K562 (cell line): ENCODE results near the gene GOSR1.

ENCODE experiments used
- EGR1 ChIP-seq: fragments of 450-650 bp; conservative IDR thresholded peaks from 2 replicates; pipeline ENCODE4 v1.6.1; 2017; ENCODE audit warnings: mild to moderate bottlenecking
- NFIC ChIP-seq: fragments of 450-650 bp; IDR thresholded peaks from 2 replicates; pipeline ENCODE4 v1.6.1; 2017; ENCODE audit warnings: mild to moderate bottlenecking, inconsistent platforms
- NFYB ChIP-seq: IDR thresholded peaks from 2 replicates; pipeline ENCODE4 v1.6.1; 2011; ENCODE audit warnings: mild to moderate bottlenecking, moderate library complexity; ENCODE audit not compliant: insufficient read length; ENCODE audit errors: extremely low read depth
- NRF1 ChIP-seq, 2 experiments: fragments of 450-650 bp; IDR thresholded peaks in 1 of 2; conservative IDR thresholded peaks in 1 of 2; 2 replicates each; pipeline ENCODE4 v1.6.1; 2014; ENCODE audit warnings: mild to moderate bottlenecking in 2 of 2
- SMC3 ChIP-seq: conservative IDR thresholded peaks from 2 replicates; pipeline ENCODE4 v1.6.1; 2011; ENCODE audit warnings: low read depth, low read length, improper control_type of control experiment; ENCODE audit not compliant: insufficient read depth
- XRCC4 ChIP-seq: IDR thresholded peaks from one replicate; pipeline ENCODE4 v1.6.1; 2011; ENCODE audit not compliant: insufficient read depth, insufficient read length; ENCODE audit errors: extremely low read depth
- TF ChIP-seq, protein P1 (sequence below): fragments of 450-650 bp; IDR thresholded peaks from 2 replicates; pipeline ENCODE4 v1.6.1; 2017; ENCODE audit warnings: mild to moderate bottlenecking, moderate library complexity

GRCh38 chr17:30472238-30472890 is 4.8 kb upstream of the GOSR1 start:
- TF ChIP-seq XRCC4, result no peak
- no peak for TF ChIP-seq EGR1
- no peak for TF ChIP-seq NFYB
- no peak for TF ChIP-seq SMC3
- no peak for TF ChIP-seq NFIC
- TF ChIP-seq, protein P1, sequence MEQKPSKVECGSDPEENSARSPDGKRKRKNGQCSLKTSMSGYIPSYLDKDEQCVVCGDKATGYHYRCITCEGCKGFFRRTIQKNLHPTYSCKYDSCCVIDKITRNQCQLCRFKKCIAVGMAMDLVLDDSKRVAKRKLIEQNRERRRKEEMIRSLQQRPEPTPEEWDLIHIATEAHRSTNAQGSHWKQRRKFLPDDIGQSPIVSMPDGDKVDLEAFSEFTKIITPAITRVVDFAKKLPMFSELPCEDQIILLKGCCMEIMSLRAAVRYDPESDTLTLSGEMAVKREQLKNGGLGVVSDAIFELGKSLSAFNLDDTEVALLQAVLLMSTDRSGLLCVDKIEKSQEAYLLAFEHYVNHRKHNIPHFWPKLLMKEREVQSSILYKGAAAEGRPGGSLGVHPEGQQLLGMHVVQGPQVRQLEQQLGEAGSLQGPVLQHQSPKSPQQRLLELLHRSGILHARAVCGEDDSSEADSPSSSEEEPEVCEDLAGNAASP, result no peak
- no peak for TF ChIP-seq NRF1 (conservative IDR thresholded peaks at IDR 0.05 in 1 of 2, IDR thresholded peaks at IDR 0.05 in 1 of 2)
